Middle frontal gyrus (tissue), 1 donor: Measurements from ENCODE around the gene MGAT4A.
"Not testable (repeated sequence)": the region's sequence is repeated elsewhere in the genome, so short reads cannot be mapped to it uniquely, and the experiment has no call there.

Experiments
- DNase-seq: peaks from one replicate; pipeline ENCODE4 v3.0.0-alpha.2; 2015; ENCODE audit warnings: low spot score; ENCODE audit errors: extremely low spot score

The MGAT4A gene

DNA sequence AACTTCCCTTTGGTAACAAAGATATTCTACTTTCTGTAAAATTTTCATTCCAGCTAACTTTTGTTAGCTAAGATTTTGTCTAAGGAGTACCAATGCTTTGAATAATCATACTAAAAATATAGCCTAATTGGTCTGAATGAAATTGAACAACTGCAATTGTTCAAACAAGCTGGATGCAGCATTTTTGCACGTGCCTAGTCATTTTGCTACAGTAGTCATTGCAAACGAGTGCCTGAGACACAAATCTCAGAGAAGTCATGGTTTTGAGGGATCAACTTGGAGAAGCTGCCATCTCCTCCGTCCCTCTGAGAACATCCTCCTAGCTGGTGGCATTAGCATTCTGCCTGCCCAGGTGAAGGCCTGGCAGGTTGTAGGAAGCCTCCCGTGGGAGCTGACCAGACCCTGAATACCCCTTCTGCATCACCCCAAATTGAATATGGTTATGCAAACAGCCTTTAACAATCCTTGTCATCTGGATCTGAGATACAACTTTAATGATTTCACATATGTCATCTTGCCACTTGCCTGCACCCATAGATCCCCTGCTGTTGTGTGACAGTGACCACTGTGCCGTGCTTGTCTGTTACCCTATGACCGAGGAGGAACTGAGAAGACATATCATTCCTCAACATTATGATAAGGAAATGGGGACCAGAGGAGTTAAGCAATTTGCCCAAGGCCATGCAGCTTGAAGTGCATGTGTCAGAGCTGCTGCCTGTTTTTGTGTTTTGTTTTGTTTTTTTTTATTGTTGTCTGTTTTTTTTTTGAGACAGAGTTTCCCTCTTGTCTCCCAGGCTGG is 29.1 kb upstream of the MGAT4A start:
- DNase-seq: no peak

DNA sequence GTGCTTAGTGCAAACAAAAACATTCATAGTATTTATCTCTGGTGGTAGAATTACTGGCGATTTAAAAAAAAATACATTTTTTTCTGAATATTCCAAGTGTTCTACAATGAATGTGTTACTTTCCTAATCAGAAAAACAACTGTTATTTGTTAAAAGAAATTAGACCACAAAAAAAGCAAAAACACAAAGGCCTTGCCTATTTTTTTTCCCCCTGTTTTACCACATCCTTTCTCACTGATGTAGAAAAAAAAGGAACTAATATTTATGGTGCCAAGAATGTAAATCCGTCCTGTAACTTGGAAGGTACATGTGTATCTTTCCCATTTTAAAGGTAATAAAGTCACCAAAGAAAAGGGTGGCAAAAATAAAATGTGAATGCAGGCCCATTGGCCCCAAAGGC is 28.4 kb upstream of the MGAT4A start:
- no peak for DNase-seq

DNA sequence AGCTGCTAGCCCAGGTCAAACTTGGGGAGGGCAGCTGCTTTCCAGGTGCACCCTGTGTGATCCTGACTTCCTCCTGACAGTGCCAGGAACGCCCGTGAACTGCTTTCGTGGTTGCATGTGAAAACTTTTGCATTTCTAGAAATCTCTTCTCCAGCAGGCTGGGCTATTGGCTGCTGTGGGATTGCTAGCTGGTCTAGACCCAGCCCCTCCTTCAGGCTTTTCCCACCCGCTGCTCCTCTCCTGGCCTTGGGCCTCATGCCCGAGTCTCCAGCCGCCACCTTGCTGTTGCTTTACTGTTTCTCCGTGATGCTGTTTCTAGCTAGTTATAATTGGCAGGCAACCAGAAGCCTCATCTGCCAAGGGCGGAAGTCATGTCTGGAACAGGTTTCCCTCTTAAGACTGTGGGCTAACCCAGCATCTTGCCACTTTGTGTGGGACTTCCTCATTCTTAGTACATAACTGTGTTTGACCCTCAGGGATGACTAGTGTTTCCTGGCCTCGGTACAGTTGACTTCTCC is 27.0 kb upstream of the MGAT4A start:
- peak; percentile 45 for DNase-seq

GRCh38 chr2:98753801-98754200 is 22.9 kb upstream of the MGAT4A start:
- no peak for DNase-seq

DNA sequence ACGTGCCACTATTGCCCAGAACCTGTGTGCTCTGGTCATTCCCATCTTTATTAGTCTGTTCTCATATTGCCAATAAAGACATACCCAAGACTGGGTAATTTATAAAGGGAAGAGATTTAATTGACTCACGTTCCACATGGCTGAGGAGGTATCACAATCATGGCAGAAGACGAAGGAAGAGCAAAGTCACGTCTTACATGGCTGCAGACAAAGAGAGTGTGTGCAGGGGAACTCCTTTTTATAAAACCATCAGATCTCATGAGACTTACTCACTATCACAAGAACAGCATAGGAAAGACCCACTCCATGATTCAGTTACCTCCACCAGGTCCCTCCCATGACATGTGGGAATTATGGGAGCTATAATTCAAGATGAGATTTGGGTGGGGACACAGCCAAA is 21.8 kb upstream of the MGAT4A start:
- DNase-seq: not testable (repeated sequence)

DNA sequence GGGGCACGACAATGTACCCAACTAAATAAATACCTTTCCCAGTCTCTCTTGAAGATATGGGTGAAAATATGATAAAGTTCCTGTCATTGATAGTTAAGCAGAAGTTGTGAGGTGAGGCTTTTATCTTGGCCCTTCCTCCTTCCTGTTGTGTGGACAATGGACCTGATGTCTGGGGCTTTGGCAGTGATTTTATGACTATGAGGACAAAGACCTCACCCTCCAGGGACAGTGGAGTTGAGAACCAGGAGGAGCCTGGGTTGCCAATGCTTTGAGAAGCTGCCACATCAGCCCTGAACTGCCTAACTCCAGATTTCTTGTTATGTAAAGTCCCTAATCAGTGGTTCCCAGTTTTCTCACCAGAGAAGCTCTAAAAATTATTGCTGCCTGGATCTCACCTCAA is 20.8 kb upstream of the MGAT4A start:
- no peak for DNase-seq

DNA sequence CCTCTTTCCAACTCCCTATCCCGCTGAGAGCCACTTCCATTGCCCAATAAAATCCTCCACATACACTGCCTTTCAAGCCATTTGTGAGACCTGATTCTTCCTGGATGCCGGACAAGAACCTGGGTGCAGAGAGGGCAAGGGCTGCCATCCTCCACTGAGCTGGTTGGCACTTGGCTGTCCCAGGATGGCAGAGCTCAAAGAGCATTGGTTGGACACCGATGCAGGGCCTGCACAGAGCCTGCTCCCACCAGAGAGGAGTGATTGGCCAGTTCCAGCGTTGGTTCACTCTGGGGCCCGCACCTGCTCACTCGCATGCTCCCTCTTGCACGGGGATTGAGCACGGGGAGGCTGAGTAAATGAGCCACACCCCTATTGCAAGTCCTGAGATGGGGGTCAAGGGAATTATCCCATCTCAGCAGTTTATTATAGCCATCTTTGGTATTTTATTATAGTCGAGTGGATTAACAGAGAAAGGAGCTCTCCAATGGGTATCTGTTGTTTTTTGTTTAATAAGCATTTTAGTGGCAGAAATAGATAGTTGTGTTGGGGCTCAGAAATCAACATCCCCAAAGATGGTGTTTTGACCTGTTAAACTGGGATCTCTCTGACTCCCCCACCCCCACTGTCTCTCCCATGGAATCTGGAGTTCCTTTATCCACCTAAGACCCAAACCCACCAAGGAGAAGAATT is 19.8 kb upstream of the MGAT4A start:
- DNase-seq: no peak

- no peak for DNase-seq
These were observed 18.1 kb upstream of the MGAT4A start for GRCh38 chr2:98749066-98749450.

- no peak for DNase-seq
These were observed 17.5 kb upstream of the MGAT4A start for GRCh38 chr2:98748292-98749065.

- no peak for DNase-seq
These were observed 17.0 kb upstream of the MGAT4A start for GRCh38 chr2:98747888-98748287.

DNA sequence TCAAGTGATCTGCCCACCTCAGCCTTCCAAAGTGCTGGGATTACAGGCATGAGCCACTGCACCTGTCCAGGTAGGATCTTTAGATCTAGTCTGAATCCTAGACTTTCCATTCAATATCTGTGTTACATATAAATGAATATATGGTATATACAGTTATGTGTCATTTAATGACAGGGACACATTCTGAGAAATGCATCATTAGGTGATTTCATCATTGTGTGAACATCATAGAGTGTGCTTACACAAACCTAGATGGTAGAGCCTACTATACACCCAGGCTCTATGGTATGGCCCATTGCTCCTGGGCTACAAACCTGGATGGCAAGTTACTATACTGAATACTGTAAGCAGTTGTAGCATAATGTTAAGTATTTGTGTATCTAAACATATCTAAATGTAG is 15.5 kb upstream of the MGAT4A start:
- no peak for DNase-seq

GRCh38 chr2:98744595-98744994 is 13.7 kb upstream of the MGAT4A start:
- DNase-seq: no peak

- DNase-seq: no peak
These were observed 12.9 kb upstream of the MGAT4A start for GRCh38 chr2:98743835-98744234.

GRCh38 chr2:98739020-98739419 is 8.1 kb upstream of the MGAT4A start:
- no peak for DNase-seq

- DNase-seq: no peak
These were observed 7.4 kb upstream of the MGAT4A start for GRCh38 chr2:98738304-98738703.

DNA sequence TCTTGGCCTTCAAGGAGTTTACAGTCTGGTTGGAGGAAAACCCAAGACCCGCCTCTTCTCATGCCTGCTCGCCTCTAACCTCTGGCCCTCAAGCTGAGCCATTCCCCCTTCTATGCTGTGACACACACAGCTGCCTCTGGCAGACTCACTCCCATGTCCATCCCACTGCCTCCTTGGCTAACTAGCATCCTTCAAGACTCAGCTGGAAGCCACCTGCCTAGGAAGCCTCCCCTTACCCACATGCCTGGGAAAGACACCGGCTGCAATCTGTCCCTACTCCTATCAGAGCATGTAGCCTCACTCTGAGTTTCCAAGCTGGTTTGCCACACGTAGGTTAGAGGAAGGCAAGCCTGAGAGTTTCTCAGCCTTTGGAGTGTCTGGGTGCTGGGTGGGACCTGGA is 6.9 kb upstream of the MGAT4A start:
- DNase-seq: no peak

DNA sequence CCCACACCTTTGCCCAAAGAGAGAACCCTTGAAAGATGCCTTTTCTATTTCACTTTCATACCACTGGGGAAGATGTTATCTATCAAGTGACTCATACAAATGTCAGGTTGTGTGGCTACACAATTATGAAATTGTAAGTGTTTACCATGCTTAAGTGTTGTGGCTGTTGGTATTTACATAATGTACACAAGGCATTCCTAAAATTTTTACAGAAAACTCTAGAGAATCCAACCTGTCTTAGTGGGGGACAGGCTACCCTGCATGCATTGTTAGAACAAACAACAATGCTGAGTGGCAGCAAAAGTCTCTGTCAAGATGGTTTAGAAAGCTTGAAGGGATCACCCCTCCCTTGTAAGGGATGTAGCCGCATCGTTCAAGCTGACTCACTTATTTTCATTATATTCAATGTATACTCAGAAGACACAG is 5.5 kb upstream of the MGAT4A start:
- no peak for DNase-seq

DNA sequence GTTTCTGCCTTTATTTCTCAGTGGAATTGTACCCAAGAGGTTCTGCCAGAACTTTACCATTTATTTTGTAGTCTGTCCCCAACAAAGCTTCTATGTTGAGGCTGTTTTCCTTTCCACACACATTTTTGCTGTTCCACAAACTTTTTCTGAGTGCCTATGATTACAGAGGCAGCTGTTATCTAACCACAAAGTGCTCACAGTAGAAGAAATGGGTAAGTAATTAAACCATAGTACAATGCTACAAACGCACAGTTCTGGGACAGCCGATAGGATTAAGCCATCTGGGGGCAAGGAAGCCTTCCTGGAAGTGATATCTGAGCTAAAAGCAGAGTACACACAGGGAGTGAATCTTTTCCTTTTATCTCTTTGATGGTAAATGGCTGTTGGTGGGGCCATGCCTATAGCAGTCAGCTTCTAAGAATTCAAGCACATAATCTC is 3.9 kb upstream of the MGAT4A start:
- no peak for DNase-seq

DNA sequence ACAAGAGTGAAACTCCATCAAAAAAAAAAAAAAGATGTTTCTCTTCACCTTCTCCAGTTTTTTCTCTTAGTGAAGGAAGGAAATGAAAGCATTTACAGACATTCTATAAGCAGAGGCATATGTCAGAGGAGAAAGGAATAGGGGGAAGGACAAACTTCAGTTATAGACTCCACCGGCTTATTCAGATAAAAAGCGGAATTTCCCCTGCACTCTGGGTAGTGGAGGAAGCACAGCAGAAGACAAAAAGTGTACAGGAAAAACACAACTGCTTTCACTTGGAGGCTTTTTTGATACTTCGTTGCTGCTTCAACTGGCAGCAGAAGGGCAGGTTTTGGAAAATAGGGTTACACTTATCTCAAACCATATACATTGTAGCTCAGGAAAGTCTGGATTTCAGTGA is 3.2 kb upstream of the MGAT4A start:
- no peak for DNase-seq

DNA sequence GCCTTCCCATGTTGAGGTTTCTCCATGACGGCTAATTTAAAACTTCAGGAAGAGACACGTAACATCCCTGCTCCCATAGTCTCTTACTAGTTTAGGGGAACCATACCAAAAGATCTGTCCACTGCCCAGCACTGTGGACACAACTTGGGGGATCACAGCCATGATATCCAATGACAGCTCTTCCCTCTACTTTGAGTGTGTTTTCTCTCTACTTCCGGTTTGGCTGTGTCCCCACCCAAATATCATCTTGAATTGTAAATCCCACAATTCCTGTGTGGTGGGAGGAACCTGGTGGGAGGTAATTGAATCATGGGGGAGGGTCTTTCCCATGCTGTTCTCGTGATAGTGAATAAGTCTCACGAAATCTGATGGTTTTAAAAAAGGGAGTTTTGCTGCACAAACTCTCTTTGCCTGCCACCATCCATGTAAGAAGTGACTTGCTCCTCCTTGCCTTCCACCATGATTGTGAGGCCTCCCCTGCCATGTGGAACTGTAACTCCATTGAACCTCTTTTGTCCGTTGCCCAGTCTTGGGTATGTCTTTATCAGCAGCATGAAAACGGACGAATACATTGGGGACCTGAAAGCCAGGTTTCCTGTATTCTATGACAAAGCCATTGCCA is 1.6 kb upstream of the MGAT4A start:
- no peak for DNase-seq

- DNase-seq: no peak
These were observed 990 bp upstream of the MGAT4A start for GRCh38 chr2:98731894-98732349.

- DNase-seq: no peak
These were observed 258 bp downstream of the MGAT4A start for GRCh38 chr2:98730707-98731040.
